ENCODE measurements around the gene XRCC4.

DNA sequence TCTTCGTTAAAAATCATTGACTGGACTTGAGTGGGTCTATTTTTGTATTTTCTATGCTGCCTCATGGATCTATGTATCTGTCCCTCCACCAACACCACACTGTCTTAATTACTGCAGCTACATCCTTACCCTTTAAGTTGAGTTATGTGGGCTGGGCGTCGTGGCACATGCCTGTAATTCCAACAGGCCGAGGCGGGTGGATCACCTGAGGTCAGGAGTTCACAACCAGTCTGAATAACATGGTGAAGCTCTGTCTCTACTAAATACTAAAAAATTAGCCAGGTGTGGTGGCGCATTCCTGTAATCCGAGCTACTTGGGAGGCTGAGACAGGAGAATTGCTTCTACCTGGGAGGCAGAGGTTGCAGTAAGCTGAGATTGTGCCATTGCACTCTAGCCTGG is 48.2 kb downstream of the XRCC4 start:
- TF ChIP-seq POLR2A (conservative IDR thresholded peaks at IDR 0.05) (no peak), NCOR1 (IDR thresholded peaks at IDR 0.05) (no peak), E4F1 (CRISPR knock-in tag; IDR thresholded peaks at IDR 0.05; ENCODE audit: borderline replicate concordance) (no peak), TAF7 (tag; IDR thresholded peaks at IDR 0.05) (no peak), TAF1 (IDR thresholded peaks at IDR 0.05; ENCODE audit: control insufficient read depth, extremely low read depth, insufficient read depth, low read length, severe bottlenecking) (no peak)
